Stimulated activated CD4-positive, alpha-beta T cell treated with anti-CD3 and anti-CD28 coated beads, Interleukin-1b, Interleukin-23, amount 100 ng/mL, for 24 hours (primary cell): ENCODE results near the gene MRPL54.
"Not testable (repeated sequence)": the region's sequence is repeated elsewhere in the genome, so short reads cannot be mapped to it uniquely, and the experiment has no call there.

ENCODE experiments used
- DNase-seq, 4 experiments: peaks; one replicate each; pipeline ENCODE4 v3.0.0-alpha.2; 2020; ENCODE audit warnings: low read depth in 4 of 4, low spot score in 1 of 4

Gene MRPL54

GRCh38 chr19:3740431-3740830, 22.1 kb upstream of the MRPL54 start:
- no peak for DNase-seq

GRCh38 chr19:3743486-3743885, 19.0 kb upstream of the MRPL54 start:
- DNase-seq = no peak

GRCh38 chr19:3745363-3746045, 17.0 kb upstream of the MRPL54 start:
- DNase-seq = no peak

GRCh38 chr19:3746371-3747056, 16.0 kb upstream of the MRPL54 start:
- DNase-seq = no peak

DNA sequence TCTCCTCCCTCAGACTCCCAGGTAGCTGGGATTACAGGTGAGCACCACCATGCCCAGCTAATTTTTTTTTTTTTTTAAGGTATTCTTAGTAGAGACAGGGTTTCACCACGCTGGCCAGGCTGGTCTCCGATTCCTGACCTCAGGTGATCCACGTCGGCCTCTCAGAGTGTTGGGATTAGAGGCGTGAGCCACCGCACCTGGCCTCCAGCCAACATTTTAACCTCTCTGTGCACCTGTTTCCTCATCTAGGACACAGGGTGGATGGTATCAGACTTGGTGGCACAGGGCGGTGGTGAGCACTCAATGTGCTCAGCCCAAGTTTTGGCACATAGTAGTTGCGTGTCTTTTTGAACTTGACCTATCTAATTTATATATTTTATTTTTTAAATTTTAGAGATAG, 13.5 kb upstream of the MRPL54 start:
- DNase-seq = no peak

DNA sequence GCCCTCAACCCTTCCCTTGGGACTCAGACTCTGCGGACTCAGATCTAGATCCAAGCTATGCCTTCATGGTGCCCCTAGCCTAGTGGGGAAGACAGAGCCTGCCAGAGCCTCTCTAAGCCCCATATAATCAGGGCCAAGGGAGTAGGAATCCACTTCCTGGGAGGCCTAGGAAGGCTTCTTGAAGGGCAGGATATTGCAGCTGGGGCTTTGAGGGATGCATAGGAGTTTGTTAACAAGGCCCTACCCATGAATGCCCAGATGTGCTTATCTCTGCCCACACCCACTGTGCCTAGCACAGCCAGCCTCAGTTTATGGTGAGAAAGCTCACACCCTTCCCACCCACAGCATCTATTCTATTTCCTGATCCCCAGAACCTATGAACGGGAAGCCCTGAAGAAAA, 12.3 kb upstream of the MRPL54 start:
- DNase-seq = no peak

DNA sequence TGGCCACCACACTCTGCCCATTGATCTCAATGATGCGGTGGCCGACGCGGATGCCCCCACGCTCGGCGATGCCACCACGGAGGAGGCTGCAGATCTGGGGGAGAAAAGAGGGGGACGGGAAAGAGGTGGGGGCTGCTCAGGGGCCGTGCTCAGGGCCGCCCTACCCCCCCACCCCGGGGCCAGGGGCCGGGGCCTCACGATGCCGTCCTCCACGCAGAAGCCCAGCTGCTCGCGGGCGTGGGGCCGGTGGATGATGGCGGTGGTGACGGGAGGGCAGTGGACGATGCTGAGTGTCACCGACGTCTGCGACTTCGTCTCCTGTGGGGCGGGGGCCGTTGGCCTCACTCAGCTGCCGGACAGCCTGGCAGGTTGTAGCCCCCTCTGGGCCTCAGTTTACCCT, 11.2 kb upstream of the MRPL54 start:
- no peak for DNase-seq

DNA sequence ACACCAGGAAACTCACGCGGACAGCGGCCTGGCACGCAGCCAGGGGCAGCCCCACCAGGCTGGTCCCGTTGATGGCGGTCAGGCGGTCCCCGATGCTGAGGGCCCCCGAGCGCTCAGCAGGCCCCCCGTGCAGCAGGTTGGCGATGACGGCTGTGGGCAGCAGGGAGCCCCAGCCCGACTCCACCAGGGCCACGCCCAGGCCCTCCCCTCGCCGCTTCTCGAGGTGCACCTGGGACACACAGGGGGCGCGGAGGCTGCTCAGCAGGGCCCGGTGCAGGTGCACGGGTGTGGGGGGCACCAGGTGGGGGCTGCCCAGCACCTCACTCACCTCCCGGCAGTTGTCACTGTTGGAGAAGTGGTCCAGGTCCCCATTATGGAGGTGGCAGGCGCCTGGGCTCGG, 10.0 kb upstream of the MRPL54 start:
- DNase-seq = no peak

DNA sequence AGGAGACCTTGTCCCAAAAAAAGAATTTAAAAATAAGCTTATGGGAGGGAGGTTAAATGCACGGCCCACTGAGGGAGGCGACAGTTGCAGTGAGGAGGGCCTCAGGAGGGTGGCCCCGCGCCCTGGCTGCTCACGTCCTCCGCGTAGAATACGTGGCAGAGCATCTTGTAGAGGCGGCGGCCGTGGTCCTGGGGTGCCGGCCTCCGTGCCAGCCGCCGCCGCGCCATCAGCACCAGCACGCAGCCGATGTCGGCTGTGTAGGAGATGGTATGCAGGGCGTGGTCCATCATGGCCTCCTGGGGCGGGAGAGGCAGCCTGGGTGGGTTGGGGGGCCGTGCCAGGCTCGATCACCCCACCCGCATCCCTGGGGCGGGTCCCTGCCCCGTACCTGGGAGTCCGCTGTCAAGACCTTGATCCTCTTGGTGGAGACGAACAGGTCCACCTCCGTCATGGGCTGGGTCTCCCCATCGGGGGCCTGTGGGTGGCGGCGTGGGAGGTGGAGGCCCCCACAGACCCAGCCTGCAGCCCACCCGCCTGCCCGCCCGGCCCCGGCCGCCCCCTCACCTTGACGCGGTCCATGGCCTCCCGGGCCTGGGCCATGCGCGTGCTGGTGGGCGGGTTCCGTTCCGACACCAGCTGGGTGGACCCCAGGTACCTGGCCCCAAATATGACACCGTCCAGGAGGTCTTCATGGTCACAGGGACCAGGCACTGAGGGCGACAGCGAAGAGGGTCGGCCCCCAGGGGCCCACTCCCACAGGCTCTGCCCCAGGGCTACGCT, 8.7 kb upstream of the MRPL54 start:
- no peak for DNase-seq

- not testable (repeated sequence) for DNase-seq
Observed at GRCh38 chr19:3757705-3758104, 4.8 kb upstream of the MRPL54 start.

DNA sequence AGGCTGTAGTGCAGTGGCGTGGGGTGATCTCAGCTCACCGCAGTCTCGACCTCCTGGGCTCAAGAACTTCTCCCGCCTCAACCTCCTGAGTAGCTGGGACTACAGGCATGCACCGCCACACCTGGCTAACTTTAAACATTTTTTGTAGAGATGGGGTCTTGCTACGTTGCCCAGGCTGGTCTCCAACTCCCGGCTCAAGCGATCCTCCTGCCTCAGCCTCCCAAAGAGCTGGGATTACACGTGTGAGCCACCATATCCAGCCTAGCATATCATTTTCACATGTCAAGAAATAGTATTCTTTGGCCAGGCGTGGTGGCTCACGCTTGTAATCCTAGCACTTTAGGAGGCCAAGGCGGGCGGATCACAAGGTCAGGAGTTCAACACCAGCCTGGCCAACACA, 4.2 kb upstream of the MRPL54 start:
- DNase-seq = not testable (repeated sequence)

DNA sequence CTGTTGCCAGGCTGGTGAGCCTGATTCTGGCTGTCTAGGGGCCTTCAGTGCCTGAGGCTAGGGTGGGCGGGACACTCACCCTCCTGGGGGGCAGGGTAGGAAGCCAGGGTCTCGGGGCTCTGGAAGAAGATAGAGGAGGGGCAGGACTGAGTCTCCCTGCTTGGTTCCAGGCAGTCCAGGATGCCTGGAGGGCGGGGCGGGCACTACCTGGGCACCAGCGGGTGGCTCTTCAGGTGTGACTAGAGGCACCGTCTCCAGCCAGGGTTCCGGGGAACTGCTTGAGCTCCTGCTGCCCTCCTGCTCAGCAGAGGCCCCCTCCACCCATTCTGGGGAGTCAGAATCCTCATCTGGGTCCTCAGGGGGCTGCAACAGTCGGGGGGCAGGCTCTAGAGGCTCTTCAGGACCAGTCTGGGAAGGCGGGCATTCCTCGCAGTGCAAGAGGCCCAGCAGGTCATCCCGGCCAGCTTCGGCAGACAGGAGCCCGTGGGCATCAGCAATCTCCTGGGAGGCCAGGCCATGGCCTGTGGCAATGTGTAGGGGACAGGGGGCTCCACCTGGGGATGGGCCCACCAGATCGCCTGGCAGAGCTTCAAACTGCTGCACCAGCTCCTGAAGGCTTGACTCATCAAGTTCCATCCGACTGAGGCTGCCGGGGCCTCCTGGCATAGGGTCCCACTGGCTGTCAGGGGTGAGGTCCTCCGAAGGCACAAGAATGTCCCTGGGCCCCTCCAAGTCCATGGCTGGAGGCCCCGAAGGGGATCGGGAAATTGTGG, 2.8 kb upstream of the MRPL54 start:
- DNase-seq = no peak

GRCh38 chr19:3760871-3761361, 1.6 kb upstream of the MRPL54 start:
- DNase-seq = no peak

GRCh38 chr19:3761382-3762129, 926 bp upstream of the MRPL54 start, which contains the start of gene APBA3:
Gene APBA3, minus strand, starts transcription at chr19:3761692. Its CDS starts 1,428 bp downstream, at chr19:3760264.
- peak; percentile 94 to 97 (median 96) for DNase-seq

DNA sequence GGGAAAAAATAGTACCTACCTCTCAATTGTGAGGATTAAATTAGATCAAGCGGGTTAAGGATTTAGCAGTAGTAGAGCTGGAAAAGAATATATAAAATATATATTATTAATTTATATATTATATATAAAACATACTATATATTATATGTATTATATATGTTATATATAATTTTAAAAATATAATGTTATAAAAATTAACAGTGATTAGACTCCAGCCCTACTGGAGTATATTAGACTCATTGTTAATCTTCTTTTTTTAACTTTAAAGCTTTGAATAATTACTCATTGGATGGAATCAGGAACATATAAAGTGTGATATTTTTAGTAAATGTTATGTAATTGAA, 380 bp upstream of the MRPL54 start:
- no peak for DNase-seq

GRCh38 chr19:3765121-3765520, 2.6 kb downstream of the MRPL54 start:
- no peak for DNase-seq

DNA sequence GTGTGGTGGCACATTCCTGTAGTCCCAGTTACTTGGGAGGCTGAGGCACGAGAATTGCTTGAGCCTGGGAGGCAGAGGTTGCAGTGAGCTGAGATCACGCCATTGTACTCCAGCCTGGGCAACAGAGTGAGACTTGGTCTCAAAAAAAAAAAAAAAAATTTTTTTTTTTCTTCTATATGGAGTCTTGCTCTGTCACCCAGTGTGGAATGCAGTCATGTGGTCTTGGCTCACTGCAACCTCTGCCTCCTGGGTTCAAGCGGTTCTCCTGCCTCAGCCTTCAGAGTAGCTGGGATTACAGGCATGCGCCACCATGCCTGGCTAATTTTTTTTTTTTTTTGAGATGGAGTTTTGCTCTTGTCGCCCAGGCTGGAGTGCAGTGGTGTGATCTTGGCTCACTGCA, 3.3 kb downstream of the MRPL54 start:
- not testable (repeated sequence) for DNase-seq

DNA sequence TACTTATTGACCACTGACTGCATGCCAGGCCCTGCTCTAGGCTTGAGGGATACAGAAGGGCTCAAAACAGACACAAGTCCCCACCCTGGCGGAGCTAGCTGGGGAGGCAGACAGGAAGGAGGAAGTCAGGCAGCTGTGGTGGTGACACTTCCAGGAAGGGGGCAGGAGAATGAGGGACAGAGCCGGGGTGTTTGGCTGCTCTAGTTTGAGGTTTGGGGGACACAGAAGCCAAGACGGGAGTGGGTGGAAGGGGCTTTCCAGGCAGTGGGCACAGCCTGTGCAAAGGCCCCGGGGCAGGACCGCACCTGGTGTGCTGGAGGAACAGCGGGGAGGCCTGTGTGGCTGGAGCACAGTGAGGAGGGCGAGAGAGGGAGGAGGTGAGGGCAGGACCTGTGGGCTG, 4.0 kb downstream of the MRPL54 start:
- DNase-seq = no peak

- DNase-seq = no peak
Observed at GRCh38 chr19:3767050-3767449, 4.6 kb downstream of the MRPL54 start.

DNA sequence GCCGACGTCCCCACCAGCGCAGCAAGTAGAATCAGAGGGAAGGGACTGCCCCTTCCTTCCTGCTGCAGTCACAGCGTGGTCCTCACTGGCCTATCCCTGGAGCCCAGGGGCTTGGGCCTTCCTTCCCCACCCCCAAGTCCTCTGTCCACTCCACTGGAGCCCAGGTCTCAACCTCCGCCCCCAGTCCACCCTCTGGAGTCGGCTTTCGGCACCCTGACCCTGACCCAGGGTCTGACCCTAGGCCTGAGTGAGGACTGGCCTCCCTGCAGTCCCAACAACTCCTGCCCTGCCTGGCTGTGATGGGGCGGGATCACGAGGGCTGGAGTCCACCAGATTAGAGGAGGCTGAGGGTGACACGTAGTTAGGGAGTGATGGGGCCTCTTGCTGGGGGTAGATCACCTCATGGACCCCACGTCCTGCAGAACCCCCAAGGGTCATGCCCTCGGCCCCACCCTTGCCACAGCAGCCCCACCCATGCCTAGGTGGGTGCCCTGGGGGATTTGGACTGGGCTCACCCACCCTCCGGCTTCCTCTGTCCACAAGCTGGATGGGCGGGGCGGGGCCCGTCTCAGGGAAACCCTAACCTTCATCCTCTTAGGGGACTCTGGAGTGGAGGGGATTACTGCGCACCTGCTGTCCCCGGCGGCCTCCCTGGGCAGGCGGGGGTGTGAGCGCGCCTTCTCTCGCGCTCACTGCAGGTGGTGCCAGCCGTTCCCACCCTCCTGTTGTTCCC, 5.7 kb downstream of the MRPL54 start:
- DNase-seq = no peak
